Measurements from ENCODE around the gene GDPD5.

GDPD5 gene

DNA sequence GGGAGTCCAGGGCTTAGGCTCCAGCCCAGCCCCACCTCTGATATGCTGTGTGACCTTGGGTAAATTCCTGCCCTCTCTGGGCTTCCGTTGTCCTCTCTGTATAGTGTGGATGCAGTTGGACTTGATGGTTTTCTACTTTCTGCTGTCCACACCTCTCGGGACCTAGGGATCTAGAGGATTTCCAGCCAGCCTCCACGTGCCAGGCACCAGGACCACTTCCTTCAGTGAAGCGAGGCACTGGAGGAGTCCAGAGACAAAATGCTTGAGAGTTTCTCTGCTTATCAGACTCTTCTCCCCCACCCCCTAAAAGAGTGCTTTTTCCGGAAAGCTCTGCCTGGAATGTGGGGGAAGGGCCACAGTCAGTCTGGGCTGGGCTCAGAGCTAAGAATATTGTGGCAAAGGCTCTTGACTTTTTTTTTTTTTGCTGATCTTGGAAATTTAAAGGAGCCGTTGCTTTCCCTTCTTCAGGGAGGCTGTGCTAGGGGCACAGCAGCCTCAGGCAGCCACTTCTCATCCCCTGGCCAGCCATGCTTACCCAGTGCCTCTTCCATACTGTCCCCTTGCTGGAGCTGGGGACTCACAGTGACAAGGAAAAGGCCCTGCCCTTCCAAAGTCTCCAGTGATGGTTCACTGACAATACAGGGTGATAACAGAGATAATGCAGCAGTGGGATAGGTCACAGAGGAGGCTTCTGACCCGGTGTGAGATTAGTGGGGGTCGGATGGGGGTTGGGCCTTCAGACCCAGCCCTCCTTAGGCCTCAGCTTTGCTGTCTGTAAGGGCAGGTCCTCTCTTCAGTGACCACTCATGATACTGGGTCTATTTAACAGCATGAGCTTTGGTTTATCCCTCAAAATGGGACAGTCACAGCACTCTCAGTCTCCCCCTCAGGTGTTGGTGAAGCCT, 33.5 kb upstream of the GDPD5 start:
- H3K27me3 ChIP-seq: no peaks in the 10 kb centered on the region
- H3K4me3 ChIP-seq: no peak overlapping the region
- H3K4me2 ChIP-seq: no peak overlapping the region
- no peak overlapping the region for H3K9ac ChIP-seq
- H4K20me1 ChIP-seq: no peaks in the 10 kb centered on the region
- H3K9me3 ChIP-seq: no peaks in the 10 kb centered on the region
- TF ChIP-seq Cebpa-rat (IDR thresholded peaks at IDR 0.05): no peak
- H3K27ac ChIP-seq: no peak overlapping the region
- peaks cover 37% of the 10 kb centered on the region for H3K4me1 ChIP-seq
- H3K36me3 ChIP-seq: no peaks in the 10 kb centered on the region

DNA sequence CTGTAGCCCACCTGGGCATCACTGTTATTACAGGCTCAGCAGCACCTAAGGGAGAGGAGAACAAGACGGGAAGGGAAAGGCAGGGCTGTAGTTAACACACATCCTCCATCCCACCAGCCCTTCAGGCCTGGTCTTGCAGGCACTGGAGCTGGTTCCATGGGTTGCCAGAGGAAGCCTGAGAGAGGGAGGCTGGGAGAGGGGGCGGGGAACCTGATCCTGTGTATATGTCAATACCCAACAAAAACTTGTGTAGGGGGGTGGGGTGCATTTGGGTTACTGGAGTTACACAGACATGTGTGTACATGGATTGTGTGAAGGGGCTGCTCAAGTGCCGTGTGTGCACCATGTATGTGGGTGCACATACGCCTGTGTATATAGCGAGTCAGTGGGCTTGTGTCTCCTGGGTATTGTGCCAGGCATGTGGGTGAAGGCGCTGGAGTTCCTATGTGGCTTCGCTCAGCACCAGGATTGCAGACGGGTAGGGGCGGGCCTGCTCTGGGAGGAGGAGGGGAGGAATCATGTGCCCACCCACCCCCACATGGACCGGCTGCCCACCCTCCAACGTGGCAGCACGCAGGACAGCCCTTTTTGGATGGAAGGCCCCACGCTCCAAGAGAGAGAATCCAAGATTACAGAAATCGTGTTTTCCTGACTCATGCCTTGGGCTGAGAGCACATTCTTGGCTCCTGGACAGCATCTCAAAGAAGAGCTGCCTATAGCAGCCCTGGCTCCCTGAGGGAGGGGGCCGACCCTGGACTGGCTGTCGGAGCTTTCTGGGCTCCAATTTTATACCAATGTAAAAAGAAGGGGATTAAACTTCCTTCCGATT, 32.1 kb upstream of the GDPD5 start:
- Histone ChIP-seq H3K4me2 (no peak overlapping the region), H3K27ac (no peak overlapping the region), H3K9me3 (no peaks in the 10 kb centered on the region), H4K20me1 (no peaks in the 10 kb centered on the region), H3K27me3 (no peaks in the 10 kb centered on the region), H3K4me1 (peaks cover 33% of the 10 kb centered on the region), H3K4me3 (no peak overlapping the region), H3K9ac (no peak overlapping the region), H3K36me3 (no peaks in the 10 kb centered on the region)
- TF ChIP-seq Cebpa-rat (IDR thresholded peaks at IDR 0.05): no peak

DNA sequence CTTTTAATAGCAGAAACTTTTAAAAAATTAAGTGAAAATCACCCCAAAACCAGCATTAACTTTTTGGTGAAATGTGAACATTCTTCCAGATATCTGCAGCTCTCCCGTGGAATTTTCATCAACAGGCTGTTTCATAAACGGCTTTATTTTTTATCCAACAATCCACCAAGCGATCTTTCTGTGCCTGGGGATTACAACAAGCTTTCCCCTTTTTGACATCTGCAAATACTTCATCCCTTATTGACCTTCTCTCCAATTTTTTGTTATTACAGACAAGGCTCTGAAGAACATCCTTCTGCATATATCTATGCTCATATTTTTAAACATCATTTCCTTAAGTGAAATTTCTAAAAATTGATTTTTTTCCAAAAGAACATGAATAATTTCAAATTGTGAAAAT, 30.5 kb upstream of the GDPD5 start:
- no peak for TF ChIP-seq Cebpa-rat (IDR thresholded peaks at IDR 0.05)
- H3K36me3 ChIP-seq: no peaks in the 10 kb centered on the region
- H3K9ac ChIP-seq: no peak overlapping the region
- no peak overlapping the region for H3K27ac ChIP-seq
- no peaks in the 10 kb centered on the region for H3K9me3 ChIP-seq
- no peak overlapping the region for H3K4me3 ChIP-seq
- peaks cover 26% of the 10 kb centered on the region for H3K4me1 ChIP-seq
- no peak overlapping the region for H3K4me2 ChIP-seq
- no peaks in the 10 kb centered on the region for H4K20me1 ChIP-seq
- H3K27me3 ChIP-seq: no peaks in the 10 kb centered on the region

DNA sequence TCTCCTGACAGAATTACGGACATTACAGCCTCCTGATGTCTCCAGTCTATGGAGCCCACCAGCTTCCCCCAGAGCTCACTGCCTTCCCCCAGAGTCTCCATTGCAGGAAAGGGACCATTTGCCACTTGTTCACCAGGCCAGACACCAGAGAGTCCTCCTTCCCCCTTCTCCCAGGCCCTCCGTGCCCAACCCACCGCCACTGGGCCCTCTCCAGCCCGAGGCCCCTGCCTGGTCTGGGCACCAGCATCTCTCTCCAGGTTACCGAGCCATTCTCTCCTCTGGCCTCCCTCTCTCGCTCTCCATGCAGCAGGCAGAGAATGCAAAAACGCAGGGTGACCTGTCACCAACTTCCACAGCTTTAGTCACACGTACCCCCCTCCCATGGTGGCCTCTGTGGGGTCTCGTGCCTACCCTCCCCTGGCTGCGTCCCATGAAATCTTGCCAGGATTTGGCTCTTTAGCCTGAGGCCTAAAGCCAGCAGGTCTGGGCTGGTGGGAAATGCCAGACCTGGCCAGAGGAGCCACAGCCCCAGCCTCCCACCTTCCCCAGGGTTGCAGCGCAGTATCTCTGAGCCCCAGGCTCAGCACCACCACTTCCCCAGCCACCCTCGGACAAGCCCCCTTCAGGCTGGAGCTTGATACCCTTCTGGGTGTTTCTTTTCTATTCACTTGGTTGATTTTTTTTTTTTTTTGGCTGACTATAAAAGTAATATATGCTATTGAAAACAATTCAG, 29.5 kb upstream of the GDPD5 start:
- Histone ChIP-seq H3K36me3 (no peaks in the 10 kb centered on the region), H4K20me1 (no peaks in the 10 kb centered on the region), H3K4me2 (peak overlapping the region; percentile 64; the same call in 1 of the 2 replicates), H3K9me3 (no peaks in the 10 kb centered on the region), H3K4me3 (no peak overlapping the region), H3K9ac (peak overlapping the region; percentile 63; the same call in 1 of the 2 replicates), H3K4me1 (peaks cover 29% of the 10 kb centered on the region), H3K27ac (peak overlapping the region; percentile 82), H3K27me3 (no peaks in the 10 kb centered on the region)
- TF ChIP-seq Cebpa-rat (IDR thresholded peaks at IDR 0.05): no peak

DNA sequence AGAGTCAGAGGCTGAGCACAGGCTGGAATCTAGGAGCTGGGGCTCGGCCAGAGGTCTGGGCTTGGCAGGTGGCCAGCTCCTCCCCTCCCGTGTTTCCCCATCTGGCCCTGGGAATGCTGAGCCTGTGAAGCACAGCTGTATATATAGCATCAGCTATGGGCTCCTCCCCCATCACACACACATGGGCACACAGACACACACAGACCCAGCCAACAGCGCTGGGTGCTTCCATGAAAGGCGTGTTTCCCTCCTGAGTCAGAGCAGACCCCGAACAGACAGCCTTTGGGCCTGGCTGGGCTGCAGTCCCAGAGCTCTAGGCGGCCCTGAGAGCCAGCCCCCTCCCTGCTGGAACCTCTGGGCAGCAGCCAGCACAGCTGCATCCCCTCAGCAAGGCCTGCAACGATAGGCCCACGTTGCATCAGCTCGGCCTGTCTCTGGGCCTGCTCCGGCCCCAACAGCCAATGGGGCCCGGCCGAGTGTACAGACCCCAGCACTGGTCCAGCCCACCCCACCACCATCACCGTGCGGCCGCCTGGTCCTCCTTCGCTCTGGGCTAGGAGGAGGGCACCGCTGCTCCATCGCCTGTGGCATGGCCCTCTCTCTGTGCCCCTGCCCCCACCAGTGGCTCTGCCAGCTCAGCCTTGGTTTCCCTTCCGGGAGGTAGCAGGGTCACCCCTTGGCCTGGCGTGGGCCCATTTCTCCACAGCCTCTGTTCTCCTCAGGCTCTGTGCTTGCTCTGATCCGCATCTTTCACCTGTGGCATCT, 28.7 kb upstream of the GDPD5 start:
- H3K9me3 ChIP-seq: no peaks in the 10 kb centered on the region
- H3K4me1 ChIP-seq: peaks cover 37% of the 10 kb centered on the region
- H4K20me1 ChIP-seq: no peaks in the 10 kb centered on the region
- H3K27ac ChIP-seq: peak overlapping the region; percentile 82
- no peak overlapping the region for H3K4me3 ChIP-seq
- H3K27me3 ChIP-seq: no peaks in the 10 kb centered on the region
- no peaks in the 10 kb centered on the region for H3K36me3 ChIP-seq
- TF ChIP-seq Cebpa-rat (IDR thresholded peaks at IDR 0.05): no peak
- peak overlapping the region; percentile 63; the same call in 1 of the 2 replicates for H3K9ac ChIP-seq
- H3K4me2 ChIP-seq: peak overlapping the region; percentile 64

DNA sequence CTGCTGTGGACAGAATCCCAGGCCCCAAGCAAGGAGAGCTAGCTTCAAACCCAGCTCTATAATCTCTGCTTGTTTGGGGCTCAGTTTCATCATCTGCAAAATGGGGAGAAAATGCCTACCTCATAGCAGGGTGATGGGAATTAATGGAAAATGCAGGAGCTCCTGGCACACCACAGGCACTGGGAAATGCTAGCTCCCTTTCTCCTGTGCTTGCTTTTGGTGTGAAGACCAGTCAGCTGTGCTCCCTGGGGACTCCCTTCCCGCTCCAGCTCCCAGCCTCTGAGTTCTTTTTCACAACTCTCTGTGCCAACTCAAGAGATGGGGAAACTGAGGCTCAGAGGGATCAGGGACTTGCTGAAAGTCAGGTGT, 28.1 kb upstream of the GDPD5 start:
- Histone ChIP-seq H3K4me2 (peak overlapping the region; percentile 64), H3K4me3 (no peak overlapping the region), H3K36me3 (no peaks in the 10 kb centered on the region), H3K4me1 (peaks cover 39% of the 10 kb centered on the region), H3K9me3 (no peaks in the 10 kb centered on the region), H3K9ac (peak overlapping the region; percentile 63; the same call in 1 of the 2 replicates), H4K20me1 (no peaks in the 10 kb centered on the region), H3K27me3 (no peaks in the 10 kb centered on the region), H3K27ac (peak overlapping the region; percentile 82)
- TF ChIP-seq Cebpa-rat (IDR thresholded peaks at IDR 0.05): no peak

DNA sequence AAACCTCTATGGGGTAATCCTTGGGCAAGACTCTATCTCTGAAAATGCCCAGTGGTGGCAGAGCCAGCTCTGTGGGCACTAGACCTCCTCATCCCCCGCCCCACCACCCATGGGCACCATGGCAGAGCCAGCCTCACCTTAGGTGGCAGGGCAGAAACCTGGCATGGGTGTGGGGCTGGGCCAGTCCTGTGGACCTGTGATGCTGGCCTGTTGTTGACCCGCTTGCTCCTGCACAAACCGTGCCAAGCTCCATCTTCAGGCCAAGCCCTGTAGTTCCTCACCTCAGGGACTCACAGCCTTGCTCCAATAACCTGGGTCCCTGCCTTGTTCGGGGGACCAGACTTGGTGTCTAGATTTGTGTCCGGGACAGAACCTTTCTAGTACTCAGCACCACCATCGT, 27.4 kb upstream of the GDPD5 start:
- Histone ChIP-seq H3K27ac (no peak overlapping the region), H3K4me1 (peaks cover 43% of the 10 kb centered on the region), H3K4me3 (no peak overlapping the region), H3K27me3 (no peaks in the 10 kb centered on the region), H4K20me1 (no peaks in the 10 kb centered on the region), H3K9ac (no peak overlapping the region), H3K4me2 (peak overlapping the region; percentile 64; the same call in 1 of the 2 replicates), H3K36me3 (no peaks in the 10 kb centered on the region), H3K9me3 (no peaks in the 10 kb centered on the region)
- TF ChIP-seq Cebpa-rat (IDR thresholded peaks at IDR 0.05): no peak

DNA sequence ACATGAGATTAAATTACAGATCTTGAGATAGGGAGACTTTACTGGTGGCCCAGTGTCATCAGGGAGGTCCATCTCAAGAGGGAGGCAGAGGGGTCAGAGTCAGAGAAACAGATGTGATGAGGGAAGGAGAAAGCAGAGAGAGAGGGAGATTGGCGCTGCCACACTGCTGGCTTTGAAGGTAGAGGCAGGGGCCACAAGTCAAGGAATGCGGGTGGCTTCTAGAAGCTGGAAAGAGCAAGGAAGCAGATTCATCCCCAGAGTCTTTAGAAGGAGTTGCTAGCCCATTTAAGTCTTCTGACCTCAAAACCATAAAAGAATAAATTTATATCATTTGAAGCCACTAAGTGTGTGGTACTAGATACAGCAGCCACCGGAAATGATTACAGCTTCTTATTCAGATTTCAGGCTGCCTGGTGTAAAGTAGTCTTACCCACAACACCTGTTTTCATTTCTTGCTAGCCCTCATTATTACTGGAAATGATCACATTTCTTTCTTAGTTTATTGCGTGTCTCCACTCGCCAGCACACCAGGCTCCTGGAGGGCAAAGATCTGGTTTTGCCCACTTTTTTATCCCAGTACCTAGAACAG, 23.7 kb upstream of the GDPD5 start:
- H3K27ac ChIP-seq: no peak overlapping the region
- H3K4me2 ChIP-seq: no peak overlapping the region
- no peak overlapping the region for H3K9ac ChIP-seq
- H3K36me3 ChIP-seq: no peaks in the 10 kb centered on the region
- H3K27me3 ChIP-seq: no peaks in the 10 kb centered on the region
- H3K4me3 ChIP-seq: no peak overlapping the region
- H4K20me1 ChIP-seq: no peaks in the 10 kb centered on the region
- H3K9me3 ChIP-seq: no peaks in the 10 kb centered on the region
- no peak for TF ChIP-seq Cebpa-rat (IDR thresholded peaks at IDR 0.05)
- peaks cover 41% of the 10 kb centered on the region for H3K4me1 ChIP-seq
